HG03565 (cell line): ENCODE data around the gene ANGPTL7.

Experiments
- ATAC-seq: cut with Tn5 transposase; IDR thresholded peaks from one replicate; pipeline ENCODE4 v1.9.1; 2021; ENCODE audit warnings: mild to moderate bottlenecking, moderate library complexity; ENCODE audit not compliant: unreplicated experiment

Gene ANGPTL7

GRCh38 chr1:11198851-11199594 lies 9.9 kb downstream of the ANGPTL7 start:
- no peak for ATAC-seq

DNA sequence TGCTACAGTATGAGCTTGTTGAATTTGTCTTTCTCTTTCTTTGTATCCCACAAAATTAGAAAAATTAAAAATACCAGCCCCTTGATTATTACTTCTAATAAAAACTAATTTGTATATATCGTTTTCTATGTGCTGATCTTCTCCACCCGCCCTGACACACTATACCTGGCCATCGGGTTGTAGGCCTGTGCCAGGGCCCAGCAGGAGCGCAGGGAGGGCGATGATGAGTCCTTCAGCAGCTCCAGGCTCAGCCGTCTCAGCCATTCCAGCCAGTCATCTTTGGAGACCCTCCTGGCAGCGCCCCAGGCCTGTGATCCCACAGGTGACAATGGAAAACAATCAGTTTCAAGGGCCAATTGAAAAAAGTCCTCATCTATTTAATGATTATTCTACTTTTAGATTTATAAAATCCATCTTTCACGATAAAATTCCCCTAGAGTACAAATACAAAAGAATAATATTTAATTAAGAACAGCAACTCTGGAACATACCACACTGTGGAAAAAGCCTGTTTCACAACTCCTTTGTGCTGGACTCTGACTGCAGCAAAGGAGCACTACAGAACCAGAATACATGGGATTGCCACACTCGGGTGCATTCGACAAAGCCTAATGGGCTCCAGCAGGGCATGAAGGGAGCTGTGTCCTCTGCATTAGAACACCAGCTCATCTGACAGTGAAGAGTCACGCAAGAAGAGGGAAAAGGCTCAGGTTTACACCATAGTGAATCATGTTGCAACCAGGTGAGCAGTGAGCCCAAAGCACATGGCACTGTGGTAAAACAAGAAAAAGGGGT lies 15.4 kb downstream of the ANGPTL7 start:
- no peak for ATAC-seq

- no peak for ATAC-seq
These were observed 18.9 kb downstream of the ANGPTL7 start for GRCh38 chr1:11207898-11208611.

GRCh38 chr1:11211461-11211860 lies 22.3 kb downstream of the ANGPTL7 start:
- no peak for ATAC-seq

DNA sequence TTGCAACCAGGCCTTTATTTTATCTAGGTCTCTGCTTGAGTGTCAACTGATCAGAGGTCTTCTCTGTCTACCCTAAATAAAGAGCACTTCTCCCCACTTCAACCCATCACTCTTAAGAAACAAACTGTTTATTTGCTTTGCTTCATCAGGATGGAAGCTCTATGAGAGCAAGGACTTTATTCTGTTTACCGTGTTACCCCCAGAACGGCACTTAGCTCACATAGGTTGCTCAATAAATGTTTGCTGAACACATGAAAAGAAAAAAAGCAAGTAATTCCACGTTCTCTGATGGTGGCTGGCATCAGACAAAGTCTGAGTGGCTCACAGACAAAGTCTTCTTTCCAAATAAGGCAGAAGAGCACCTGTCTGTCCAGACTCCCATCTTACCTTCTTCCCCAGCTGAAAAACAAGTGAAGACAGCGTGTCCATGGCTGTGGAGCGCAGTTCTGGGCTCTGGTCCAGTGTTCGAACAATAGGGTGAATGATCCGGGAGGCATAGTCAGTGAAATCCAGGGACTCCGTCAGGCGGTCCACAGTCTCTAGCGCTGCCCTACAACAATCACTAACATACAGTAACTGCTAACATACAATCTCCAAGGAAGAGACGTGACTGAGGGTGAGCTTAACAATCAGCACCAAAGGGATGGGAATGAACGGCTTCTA lies 22.9 kb downstream of the ANGPTL7 start:
- no peak for ATAC-seq

DNA sequence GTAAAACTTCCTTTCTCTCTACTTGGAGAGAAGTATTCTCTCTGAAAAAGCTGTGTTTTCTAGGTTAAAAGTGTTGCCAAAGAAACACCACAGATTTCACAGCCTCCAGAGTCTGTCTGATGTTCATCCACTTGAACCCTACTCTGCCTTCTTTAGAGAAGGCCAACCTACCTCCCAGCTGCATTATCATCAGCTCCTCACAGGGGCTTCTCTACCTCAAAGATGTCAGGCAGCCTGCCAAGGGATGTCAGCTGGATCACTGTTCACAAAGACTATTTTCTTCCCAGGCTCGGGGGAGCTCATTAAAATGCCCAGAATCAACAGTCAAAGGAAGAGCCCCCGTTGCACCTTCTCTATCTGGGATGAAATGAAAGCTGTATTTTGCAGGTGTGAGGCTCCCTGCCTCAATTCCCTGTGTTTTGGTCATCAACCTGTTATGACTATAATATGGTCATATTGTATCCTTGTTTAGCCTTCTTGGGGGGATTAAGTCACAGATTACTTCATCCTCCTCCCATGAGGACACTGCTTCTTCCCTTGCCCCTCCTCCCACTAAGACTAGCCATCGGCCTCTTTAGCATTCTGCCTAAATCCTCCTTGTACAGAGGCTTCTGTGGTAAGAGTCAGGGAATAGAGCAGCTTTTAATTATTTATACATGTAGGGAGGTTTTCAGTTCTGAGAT lies 25.7 kb downstream of the ANGPTL7 start:
- ATAC-seq: no peak

GRCh38 chr1:11215381-11216005 lies 26.3 kb downstream of the ANGPTL7 start:
- no peak for ATAC-seq

DNA sequence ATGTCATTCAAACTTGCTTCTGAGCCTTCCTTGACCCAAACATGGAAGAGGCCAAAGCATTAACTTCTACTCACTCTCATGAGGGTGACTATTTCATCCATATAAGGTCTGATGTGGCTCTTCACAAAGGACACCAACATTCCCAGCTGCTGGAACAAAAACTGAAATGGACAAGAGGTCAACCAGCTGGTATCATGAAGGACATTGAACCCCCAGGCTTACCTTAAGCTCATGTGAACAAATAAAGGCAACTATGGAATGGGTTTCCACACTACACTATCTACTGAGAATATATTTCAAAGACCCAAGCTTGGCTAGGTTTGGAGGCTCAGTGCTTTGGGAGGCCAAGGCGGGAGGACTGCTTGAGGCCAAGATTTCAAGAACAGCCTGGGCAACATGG lies 26.9 kb downstream of the ANGPTL7 start:
- ATAC-seq: no peak

DNA sequence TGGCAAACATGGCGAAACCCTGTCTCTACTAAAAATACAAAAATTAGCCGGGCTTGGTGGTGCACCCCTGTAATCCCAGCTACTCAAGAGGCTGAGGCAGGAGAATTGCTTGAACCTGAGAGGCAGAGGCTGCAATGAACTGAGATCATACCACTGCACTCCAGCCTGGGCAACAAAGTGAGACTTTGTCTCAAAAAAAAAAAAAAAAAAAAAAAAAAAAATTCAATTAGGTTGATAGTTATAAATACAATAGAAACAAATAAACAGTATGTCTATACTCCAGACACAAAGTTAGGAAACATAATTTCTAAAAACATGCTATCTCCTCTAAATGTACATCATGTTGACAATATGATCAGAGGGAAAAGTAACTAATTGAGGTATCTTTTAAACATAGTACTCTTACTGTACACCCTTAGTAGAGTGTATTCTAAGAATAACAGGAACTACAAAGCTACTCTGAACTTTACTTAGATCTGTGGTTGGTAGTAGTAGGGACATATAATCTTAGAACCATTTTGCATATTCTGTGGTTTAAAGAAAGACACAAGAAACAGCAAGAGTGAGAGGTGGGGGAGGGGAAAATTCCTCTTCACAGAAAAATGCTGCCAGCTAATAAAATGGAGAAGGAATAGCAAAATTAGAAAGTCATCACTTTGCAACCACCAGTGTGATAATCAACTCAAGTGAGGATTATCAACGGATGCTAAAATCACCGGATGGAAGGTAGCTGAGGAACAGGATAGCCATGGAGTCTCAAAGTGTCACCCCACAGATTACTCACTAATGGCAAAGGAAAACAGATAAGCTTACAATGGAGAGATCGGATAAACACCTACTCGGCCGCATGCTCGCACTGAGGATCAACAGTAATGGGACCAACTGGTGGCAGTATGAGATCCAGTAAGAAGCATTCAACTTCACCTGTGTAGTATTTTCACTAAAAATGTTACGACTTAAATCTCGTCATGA lies 38.2 kb downstream of the ANGPTL7 start:
- peak; percentile 57 for ATAC-seq

DNA sequence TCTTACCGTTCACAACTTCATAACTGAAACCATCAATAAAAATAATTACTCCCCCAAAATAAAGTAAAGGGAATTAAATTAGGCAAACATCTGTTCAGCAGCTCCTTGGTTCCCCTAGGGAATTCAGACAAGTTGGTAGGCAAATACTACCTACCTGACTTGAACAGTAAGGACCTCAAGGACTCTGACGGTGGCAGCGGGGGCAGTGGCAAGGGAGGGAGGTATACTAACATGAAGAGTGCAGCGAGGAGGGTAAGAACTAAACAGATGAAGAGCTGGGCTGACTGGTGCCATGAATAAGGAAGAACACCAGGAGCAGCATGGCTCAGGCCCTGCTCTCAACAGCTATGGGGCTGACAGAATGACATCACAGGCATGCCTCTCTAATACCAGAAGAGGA lies 40.0 kb downstream of the ANGPTL7 start:
- ATAC-seq: no peak

- ATAC-seq: no peak
These were observed 44.1 kb downstream of the ANGPTL7 start for GRCh38 chr1:11233208-11233607.

- no peak for ATAC-seq
These were observed 48.2 kb downstream of the ANGPTL7 start for GRCh38 chr1:11237356-11237755.

DNA sequence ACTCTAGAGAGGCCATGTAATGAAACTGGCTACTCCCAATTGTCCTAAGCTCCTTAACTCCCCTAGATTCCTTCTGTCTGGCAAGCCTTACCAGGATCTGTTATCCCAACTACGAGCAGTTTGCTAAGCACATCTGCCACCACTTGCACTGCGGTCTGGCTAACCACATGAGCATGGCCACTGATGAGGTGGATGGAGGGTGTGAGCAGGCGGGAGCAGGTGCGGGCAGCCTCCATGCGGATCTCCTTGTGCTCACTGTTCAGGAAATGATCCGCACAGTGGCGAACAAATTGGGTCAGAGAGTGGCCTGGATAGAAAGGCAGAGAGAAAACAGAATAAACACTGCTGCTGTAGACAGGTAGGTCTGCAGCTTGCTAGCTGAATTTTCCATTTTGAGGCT lies 49.2 kb downstream of the ANGPTL7 start:
- ATAC-seq: no peak

DNA sequence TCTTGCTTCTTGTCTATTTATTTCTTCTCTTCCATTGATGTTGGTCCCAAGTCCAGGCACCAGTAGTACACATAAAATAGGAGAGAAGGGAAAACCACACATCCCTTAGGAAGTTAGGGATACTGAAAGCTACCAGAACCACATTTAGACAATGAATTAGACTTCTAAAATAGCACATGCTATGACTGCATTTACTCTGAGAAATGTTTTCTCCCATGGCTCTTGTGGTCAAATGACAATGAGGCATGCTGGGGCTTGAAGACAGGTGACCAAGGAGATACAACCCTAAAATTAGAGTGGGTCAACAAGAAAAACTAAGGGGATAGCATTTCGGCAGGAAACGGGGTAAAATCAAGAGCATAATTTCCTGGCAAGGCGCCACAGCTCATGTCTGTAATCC lies 56.1 kb downstream of the ANGPTL7 start:
- ATAC-seq: no peak
